GM18873 (cell line): ENCODE measurements around the gene LCE7A.

Source experiments
- ATAC-seq: cut with Tn5 transposase; IDR thresholded peaks from one replicate; pipeline ENCODE4 v1.9.1; 2021; ENCODE audit warnings: mild to moderate bottlenecking, moderate library complexity, moderate number of reproducible peaks; ENCODE audit not compliant: unreplicated experiment, low FRiP score

LCE7A gene

GRCh38 chr1:152859696-152860095 is at the start of gene LCE7A:
LCE7A (plus strand) TSS chr1:152859996; CDS start chr1:152860698, 702 bp downstream.
- no peak for ATAC-seq

- no peak for ATAC-seq
These were observed 48.7 kb upstream of the LCE7A start for GRCh38 chr1:152811050-152811449.

GRCh38 chr1:152811671-152812070 is 48.1 kb upstream of the LCE7A start, which contains the start of gene LCE1B:
LCE1B (plus strand) TSS chr1:152811971; CDS start chr1:152812447, 476 bp downstream.
- ATAC-seq = no peak

- ATAC-seq = no peak
These were observed 42.5 kb upstream of the LCE7A start for GRCh38 chr1:152817309-152817708.

GRCh38 chr1:152823294-152823693 is 36.5 kb upstream of the LCE7A start:
- no peak for ATAC-seq

GRCh38 chr1:152824964-152825363 is 34.8 kb upstream of the LCE7A start:
- no peak for ATAC-seq

- no peak for ATAC-seq
These were observed 32.6 kb upstream of the LCE7A start, which contains the start of gene LCE1A for GRCh38 chr1:152827173-152827572. LCE1A (plus strand) TSS chr1:152827473; CDS start chr1:152827473, 0 bp downstream.

- no peak for ATAC-seq
These were observed 22.9 kb upstream of the LCE7A start for GRCh38 chr1:152836870-152837269.

GRCh38 chr1:152842556-152842955 is 17.2 kb upstream of the LCE7A start, which contains the start of gene LCE6A:
LCE6A (plus strand) TSS chr1:152842856; CDS start chr1:152843521, 665 bp downstream.
- ATAC-seq = no peak

GRCh38 chr1:152855661-152856060 is 4.1 kb upstream of the LCE7A start:
- ATAC-seq = no peak

GRCh38 chr1:152858062-152858461 is 1.7 kb upstream of the LCE7A start:
- no peak for ATAC-seq

GRCh38 chr1:152860129-152860528 is 333 bp downstream of the LCE7A start:
- ATAC-seq = no peak

GRCh38 chr1:152861374-152861773 is 1.6 kb downstream of the LCE7A start:
- ATAC-seq = no peak

- no peak for ATAC-seq
These were observed 4.6 kb downstream of the LCE7A start for GRCh38 chr1:152864443-152864842.

- no peak for ATAC-seq
These were observed 6.5 kb downstream of the LCE7A start for GRCh38 chr1:152866321-152866720.

- ATAC-seq = no peak
These were observed 10.1 kb downstream of the LCE7A start for GRCh38 chr1:152869808-152870419.

- no peak for ATAC-seq
These were observed 11.3 kb downstream of the LCE7A start for GRCh38 chr1:152870831-152871730.

GRCh38 chr1:152871731-152872126 is 11.9 kb downstream of the LCE7A start:
- ATAC-seq = no peak

GRCh38 chr1:152873495-152873894 is 13.7 kb downstream of the LCE7A start:
- ATAC-seq = no peak

- ATAC-seq = no peak
These were observed 17.0 kb downstream of the LCE7A start for GRCh38 chr1:152876827-152877226.

GRCh38 chr1:152878042-152878441 is 18.2 kb downstream of the LCE7A start, which contains the start of gene SMCP:
SMCP (plus strand) TSS chr1:152878322; CDS start chr1:152884423, 6,101 bp downstream.
- no peak for ATAC-seq
